HG03108 (cell line): ENCODE results near the gene CAPN8.

Experiments
- ATAC-seq: cut with Tn5 transposase; IDR thresholded peaks from one replicate; pipeline ENCODE4 v1.9.1; 2021; ENCODE audit warnings: moderate library complexity; ENCODE audit not compliant: unreplicated experiment

The CAPN8 gene

DNA sequence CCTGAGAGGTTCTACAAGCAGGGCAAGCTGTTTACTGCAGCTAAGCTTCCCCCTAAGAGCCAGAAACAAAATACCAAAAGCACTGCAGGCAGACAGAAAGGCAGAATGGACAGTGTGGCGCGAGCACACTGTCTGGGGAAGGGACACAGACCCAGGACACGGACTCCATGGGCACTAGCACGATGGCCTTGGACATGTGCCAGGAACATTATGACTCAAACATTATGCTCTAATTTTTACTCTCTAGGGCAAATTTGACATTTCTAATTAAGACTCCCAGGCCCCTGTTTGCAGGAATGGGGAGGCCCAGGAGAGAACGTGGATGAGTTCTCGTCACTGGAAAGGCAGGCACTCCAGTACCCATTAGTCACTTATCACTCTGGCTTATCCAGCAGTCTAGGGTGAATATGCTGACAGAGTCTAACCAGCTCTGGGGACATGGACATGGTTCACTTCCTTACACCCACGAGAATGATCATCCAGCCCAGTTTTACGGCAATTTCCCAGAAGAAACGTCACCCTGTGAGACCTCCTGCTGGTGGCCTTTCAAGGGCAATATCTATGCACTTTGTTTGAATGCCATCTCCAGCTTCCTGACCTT is 45.1 kb downstream of the CAPN8 start:
- no peak for ATAC-seq

DNA sequence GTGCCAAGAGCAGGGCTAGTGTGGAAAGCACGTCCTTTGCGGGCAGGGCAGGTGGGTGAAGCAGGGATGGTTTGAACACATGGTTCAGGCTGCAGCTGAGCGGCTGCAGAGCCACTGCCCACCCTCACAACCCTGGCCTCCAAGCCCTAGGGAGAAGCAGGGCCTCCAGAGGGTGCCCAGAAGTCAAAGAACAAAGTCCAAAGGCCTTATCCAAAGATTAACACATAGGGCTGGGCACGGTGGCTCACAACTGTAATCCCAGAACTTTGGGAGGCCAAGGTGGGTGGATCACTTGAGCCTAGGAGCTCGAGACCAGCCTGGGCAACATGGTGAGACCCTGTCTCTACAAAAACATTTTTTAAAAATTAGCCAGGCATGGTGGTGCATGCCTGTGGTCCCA is 46.8 kb downstream of the CAPN8 start:
- no peak for ATAC-seq

DNA sequence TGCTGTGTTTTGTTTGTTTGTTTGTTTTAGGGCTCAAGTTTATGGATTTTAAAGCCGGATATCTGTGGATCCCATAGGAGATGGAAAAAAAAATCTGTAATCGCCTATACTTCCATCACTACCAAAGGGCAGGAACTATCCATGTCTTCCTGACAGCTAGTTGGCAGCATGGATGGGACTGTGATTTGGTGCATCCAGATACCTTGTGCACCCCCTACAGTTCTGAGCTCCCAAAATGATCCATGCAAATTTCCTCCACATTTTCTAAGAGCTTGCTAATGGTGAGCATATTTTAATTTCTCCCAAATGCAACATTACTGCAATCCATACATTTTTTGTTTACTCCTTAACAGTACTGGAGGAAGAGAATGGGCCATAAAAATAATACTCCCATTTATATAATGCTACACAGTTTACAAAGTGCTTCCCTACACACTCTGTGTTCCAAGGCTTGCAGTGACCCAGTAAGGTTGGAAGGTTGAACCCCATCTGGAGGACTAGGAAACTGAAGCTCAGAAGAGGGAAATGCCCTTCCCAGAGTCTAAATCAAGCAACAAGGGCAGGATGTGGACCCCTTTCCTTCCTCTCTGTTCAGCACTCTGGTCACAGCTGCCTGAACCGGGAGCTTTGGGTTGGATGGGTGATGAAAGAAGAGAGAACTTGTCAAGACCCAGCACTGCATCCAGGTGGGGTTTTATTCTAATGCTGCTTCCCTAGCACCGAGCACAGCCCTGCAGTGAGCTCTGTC is 48.0 kb downstream of the CAPN8 start:
- ATAC-seq: no peak

- ATAC-seq: no peak
Observed at GRCh38 chr1:223616586-223616985, 48.9 kb downstream of the CAPN8 start.

DNA sequence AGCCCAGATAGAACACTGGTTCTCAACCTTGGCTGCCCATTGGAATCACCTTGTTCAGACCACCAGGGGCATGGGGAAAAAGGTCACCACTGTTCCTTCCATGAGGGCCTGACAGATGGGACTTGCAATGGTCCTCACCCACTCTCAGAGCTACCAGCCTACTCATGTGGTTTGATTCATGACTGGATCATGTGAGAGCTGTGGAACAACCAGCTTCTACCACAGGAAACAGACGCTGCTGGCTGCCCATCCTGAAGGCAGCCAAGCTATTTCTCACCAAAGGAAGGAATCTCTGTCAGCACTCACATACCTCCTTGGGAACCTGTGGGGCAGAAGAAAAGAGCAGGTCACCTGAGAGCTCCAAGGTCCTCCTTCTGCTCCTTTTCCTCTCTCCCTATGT is 53.6 kb downstream of the CAPN8 start:
- ATAC-seq: no peak

GRCh38 chr1:223609977-223610376 is 55.5 kb downstream of the CAPN8 start:
- no peak for ATAC-seq

DNA sequence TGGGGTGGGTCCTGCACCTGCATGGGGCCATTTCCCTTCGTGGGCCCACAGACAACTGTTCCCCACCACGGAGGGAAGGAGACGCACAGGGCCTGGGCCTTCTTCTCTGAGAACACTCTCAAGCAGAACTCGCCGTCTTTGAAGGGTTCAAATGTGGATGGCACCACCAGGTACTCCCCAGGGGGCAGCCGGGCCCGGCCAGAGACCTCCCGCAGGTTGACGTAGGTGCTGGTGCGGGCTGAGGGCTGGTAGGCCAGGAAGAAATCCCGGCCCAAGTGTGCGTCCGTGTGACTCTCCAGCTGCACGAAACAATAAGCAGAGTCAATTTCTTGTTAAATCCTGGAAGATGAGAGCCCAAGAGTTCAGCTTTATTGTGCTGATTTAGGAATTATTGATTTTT is 56.4 kb downstream of the CAPN8 start:
- no peak for ATAC-seq

DNA sequence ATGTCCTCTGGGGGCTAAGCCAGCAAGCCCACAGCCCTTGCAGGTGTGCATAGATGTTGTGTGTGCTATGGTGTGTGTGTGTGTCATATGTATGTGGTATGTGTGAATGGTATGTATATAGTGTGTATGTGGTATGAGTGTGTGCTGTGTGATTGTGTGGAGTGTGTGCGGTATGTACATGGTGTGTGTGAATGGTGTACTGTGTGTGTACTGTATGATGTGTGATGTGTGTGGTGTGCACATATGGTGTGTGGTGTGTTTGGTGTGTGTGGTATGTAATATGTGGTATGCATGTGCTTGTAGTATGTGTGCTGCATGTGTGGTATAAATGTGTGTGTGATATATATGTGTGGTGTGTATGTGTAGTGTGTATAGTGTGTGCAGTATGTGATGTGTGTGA is 107.0 kb downstream of the CAPN8 start:
- no peak for ATAC-seq

DNA sequence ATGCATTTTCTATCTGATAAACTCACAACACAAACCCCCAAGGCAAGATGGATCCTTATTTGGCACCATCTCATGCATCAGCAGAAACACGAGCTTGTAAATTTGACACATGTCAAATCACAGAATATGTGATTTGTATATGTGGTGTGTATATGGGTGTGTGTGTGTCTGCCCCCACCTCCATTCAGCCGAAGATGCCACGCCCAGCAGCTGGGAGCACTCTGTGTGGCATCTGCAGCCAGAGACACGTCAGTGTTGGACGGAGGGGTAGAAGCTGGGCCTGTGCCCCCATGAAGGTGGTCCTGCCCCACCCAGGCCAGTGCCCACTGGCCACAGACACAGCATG is 108.4 kb downstream of the CAPN8 start:
- ATAC-seq: no peak

GRCh38 chr1:223556414-223557129 is 108.9 kb downstream of the CAPN8 start:
- peak; percentile 78 for ATAC-seq

DNA sequence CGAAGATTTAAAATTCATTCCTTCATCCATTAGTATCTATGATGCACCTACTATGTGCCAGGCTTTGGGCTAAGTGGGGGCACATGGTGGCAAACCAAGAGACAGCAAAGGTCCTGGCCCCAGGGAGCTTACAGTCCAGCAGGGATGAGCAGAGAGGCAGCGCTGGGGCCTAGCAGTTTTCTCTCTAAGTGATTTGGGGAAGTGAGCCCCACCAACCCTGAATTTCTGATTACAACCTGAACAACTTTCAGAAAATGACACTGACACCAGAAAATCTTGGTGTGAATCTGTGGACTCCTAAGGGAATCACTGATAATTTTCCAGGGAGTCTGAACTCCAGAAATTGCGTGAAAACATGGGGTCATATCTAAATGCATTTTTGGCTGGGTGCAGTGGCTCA is 111.5 kb downstream of the CAPN8 start:
- no peak for ATAC-seq

- no peak for ATAC-seq
Observed at GRCh38 chr1:223551610-223552009, 113.9 kb downstream of the CAPN8 start.

DNA sequence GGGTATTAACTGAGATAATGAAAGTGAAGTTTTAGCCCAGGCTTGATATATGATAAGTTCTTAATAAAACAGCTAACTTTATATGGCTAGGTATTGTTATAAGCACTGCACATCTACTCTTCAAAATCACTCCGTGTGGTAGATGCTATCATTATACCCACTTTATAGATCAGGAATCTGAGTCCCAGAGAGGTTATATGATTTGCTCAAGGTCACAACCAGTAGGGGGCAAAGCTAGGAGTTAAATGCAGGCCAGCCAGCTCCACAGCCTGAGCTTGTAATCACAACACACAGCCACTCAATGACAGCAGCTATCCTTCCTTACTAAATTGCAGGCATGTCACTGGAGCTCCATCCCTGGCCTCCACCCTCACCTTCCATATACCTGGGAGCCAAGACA is 115.8 kb downstream of the CAPN8 start:
- ATAC-seq: no peak

DNA sequence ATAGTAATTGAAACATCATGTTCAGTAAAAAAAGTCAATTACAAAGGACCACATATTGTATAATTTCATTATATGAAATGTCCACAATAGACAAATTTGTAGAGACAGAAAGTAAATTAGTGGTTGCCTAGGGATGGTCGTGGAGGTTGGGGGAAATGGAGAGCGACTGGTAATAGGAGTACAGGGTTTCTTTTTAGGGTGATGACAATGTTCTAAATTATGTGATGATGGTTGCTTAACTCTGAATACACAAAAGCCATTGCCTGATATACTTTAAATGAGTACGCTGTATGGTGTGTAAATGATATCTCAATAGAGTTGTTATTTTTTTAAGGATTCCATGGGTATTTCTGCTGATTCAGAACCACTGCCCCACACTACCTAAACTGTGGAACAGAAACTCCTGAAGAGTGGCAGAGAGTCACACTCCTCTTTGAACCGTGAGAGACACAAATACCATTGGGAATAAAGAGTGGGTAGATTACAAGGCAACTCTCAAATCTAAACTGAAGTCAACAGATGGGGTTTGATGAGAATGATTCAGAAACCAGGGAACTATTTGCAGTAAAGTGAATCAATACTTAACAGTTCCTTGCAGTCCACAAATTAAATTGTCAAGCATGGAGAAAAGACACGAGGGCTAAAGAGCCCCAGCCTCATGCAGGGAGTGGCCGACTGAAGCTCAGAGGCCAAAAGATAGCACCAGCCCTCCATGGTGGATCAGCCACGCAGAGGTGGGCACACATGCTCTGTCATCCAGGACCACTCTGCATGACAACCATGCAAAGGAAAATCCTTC is 118.0 kb downstream of the CAPN8 start:
- no peak for ATAC-seq

DNA sequence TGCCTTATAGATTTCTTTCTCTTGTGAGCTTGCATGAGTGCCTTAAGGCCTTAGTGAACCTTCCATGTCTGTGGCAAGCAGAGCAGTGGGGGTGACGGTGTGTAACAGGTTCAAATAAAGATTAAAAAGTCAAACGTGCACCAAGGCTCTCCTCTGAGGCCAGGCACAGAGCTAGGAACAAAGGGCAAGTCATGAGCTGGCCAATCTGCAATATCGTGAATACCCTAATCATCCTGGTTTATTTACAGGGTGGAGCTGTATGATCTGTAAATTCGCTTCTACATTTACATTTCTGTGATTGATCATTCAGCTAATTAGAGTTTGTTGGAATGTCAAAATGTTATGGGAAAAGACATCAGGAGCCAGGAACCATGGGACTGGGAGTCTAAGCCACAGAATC is 120.2 kb downstream of the CAPN8 start:
- ATAC-seq: no peak

- ATAC-seq: no peak
Observed at GRCh38 chr1:223543560-223543959, 121.9 kb downstream of the CAPN8 start.

DNA sequence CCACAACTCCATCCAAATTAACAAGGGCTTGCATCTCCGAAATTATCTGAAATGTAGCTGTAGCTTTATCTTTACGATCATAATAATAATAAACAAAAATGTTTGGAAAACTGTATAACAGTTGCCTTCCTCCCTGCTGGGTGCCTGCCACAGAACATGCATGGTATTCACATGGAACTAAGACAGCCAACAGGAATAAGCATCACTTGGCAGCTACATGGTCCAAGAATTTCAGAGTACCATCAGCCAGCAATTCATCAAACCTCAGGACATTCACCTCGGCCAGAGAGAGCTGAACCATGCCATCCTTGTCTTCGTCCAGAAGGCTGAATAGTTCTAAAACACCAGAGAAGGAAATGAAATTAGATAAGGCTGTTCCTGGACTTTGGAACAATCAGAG is 122.7 kb downstream of the CAPN8 start:
- no peak for ATAC-seq

GRCh38 chr1:223540485-223541106 is 124.9 kb downstream of the CAPN8 start:
- no peak for ATAC-seq

DNA sequence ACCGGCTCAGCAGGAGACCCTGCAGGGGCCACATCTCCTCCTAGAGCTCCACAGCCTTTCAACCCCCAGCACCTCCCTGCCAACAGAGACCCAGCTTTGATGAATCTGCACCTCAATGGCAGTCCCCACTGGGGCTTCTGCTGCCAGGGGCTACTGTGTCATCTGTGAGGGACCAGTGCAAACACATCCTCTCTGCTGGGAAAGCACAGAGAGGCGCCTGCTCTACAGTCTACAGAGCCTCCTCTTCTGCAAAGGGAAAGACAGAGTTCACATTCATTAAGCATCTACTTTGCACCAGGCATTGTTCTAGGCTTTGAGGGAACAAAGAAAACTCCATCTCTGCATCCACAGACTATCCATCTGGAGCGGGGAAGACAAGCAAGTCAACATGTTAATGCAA is 125.8 kb downstream of the CAPN8 start:
- ATAC-seq: no peak

DNA sequence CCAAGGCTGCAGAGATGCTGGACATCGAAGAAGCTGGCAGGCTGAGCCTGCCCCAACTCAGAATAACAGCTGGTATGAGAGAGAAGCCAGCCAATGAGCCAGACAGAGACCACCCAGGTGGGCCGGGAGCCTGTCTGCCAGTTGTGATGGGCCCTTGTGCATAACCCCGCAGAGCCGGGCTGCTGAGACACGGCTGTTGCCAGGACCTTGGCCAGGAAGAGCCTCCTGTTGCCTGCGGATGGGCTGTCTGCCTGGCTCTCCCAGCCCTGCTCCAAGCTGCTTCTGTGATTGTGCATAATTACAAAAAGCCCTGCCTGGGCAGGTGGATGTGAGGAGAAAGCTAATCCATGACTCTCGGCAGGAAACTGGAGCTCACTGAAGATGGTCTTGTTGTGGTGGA is 126.5 kb downstream of the CAPN8 start:
- ATAC-seq: no peak

DNA sequence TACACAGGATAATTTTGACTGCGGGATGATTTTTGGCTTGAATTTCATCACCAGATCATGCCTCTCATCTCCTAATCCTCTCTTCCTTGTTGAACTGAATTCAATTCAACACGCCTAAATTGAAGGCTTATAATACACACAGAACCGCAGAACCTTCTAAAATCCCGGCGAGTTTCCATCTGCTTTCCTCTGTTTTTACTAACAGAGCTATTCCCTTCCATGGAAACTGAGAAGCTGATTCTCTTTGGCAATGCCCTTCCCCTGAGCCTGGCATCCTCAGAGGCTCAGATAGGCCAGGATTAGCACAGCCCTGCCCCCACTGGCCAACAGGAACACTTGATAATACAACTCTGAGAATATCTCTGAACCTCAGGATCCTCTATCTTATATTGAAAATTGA is 130.2 kb downstream of the CAPN8 start:
- no peak for ATAC-seq
